DND-41 (cell line): ENCODE results near the gene MACROD2.
"Not testable (repeated sequence)": the region's sequence is repeated elsewhere in the genome, so short reads cannot be mapped to it uniquely, and the experiment has no call there.

Experiments
- ATAC-seq: fragments of 200-7000 bp; cut with Tn5 transposase; 3 replicates; pipeline ENCODE4 v1.9.1; 2021; ENCODE audit warnings: low read depth; ENCODE audit not compliant: insufficient read depth
- DNase-seq: peaks from one replicate; pipeline ENCODE4 v3.0.0-alpha.2; 2020
- H2AFZ ChIP-seq: 2 replicates; pipeline ENCODE4 v1.6.0; 2012; ENCODE audit warnings: low read depth, low read length
- H3K27ac ChIP-seq: 2 replicates; pipeline ENCODE4 v1.5.1; 2012; ENCODE audit warnings: low read length, inconsistent platforms
- H3K27me3 ChIP-seq: fragments of 200-600 bp; sonication (generic); 2 replicates; pipeline ENCODE4 v1.6.0; 2012; ENCODE audit warnings: low read length, mild to moderate bottlenecking, inconsistent platforms; ENCODE audit not compliant: insufficient read depth, poor library complexity
- H3K36me3 ChIP-seq: 2 replicates; pipeline ENCODE4 v1.5.1; 2012; ENCODE audit warnings: low read length, inconsistent platforms; ENCODE audit not compliant: insufficient read depth
- H3K4me1 ChIP-seq: 2 replicates; pipeline ENCODE4 v1.5.1; 2012; ENCODE audit warnings: mild to moderate bottlenecking, low read length; ENCODE audit not compliant: insufficient read depth
- H3K4me2 ChIP-seq: 2 replicates; pipeline ENCODE4 v1.6.0; 2012; ENCODE audit warnings: mild to moderate bottlenecking, moderate library complexity, low read length, inconsistent platforms; ENCODE audit not compliant: insufficient read depth
- H3K4me3 ChIP-seq, 2 experiments: fragments of 200-600 bp in 1 of 2; shearing (Covaris generic) in 1 of 2; 2 replicates each; pipeline ENCODE4 v1.5.1; 2012 to 2016; ENCODE audit warnings: inconsistent platforms in 2 of 2, low read length in 2 of 2, mild to moderate bottlenecking in 2 of 2, low read depth in 1 of 2, moderate library complexity in 1 of 2
- H3K79me2 ChIP-seq: 2 replicates; pipeline ENCODE4 v1.6.0; 2012; ENCODE audit warnings: low read length, inconsistent platforms; ENCODE audit not compliant: insufficient read depth
- H3K9ac ChIP-seq: 2 replicates; pipeline ENCODE4 v1.6.0; 2012; ENCODE audit warnings: low read depth, mild to moderate bottlenecking, inconsistent platforms, low read length, moderate library complexity
- H3K9me3 ChIP-seq: 2 replicates; pipeline ENCODE4 v1.5.1; 2012; ENCODE audit warnings: low read length, moderate library complexity, mild to moderate bottlenecking, inconsistent platforms; ENCODE audit not compliant: insufficient read depth, severe bottlenecking
- H4K20me1 ChIP-seq: 2 replicates; pipeline ENCODE4 v1.6.0; 2012; ENCODE audit warnings: low read length; ENCODE audit not compliant: insufficient read depth
- EZH2 ChIP-seq: IDR thresholded peaks from 3 replicates; pipeline ENCODE4 v1.6.1; 2012; ENCODE audit warnings: borderline replicate concordance, low read depth, mild to moderate bottlenecking, moderate library complexity, low read length, inconsistent platforms; ENCODE audit not compliant: severe bottlenecking
- TF ChIP-seq, protein P1 (sequence below): IDR thresholded peaks from 2 replicates; pipeline ENCODE4 v1.5.1; 2012; ENCODE audit warnings: borderline replicate concordance, low read length, moderate library complexity, mild to moderate bottlenecking; ENCODE audit not compliant: poor library complexity, severe bottlenecking; ENCODE audit errors: extremely low read depth

The MACROD2 gene

DNA sequence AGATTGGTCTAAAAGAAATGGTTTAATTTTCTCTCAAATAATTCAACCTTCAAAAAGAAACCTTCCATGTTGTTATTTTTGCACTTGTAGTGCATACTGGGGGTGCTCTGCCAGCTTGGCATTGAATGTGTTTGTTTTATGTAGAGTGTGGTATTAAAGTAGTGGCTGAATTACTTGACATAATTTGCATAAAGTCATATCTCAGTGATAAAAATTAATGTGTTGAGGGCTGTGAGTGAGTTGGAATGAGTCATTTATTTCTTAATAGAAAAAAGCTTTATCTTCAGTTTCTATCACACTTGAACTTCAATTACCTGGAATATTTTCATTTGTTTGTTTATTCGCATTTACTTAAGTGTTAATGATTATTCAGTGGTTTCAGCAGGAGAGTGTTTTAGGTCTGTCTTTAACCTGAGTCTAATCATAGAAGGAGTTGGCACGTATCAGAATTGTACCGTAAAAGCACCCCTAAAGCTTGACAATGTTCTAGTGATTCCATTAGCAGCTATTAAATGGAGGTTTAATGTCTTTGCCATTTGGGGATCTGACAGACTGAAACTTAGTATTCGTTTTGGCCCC, 1143.3 kb downstream of the MACROD2 start:
- H2AFZ ChIP-seq, result no peak overlapping the region
- no peak for TF ChIP-seq EZH2
- TF ChIP-seq, protein P1, sequence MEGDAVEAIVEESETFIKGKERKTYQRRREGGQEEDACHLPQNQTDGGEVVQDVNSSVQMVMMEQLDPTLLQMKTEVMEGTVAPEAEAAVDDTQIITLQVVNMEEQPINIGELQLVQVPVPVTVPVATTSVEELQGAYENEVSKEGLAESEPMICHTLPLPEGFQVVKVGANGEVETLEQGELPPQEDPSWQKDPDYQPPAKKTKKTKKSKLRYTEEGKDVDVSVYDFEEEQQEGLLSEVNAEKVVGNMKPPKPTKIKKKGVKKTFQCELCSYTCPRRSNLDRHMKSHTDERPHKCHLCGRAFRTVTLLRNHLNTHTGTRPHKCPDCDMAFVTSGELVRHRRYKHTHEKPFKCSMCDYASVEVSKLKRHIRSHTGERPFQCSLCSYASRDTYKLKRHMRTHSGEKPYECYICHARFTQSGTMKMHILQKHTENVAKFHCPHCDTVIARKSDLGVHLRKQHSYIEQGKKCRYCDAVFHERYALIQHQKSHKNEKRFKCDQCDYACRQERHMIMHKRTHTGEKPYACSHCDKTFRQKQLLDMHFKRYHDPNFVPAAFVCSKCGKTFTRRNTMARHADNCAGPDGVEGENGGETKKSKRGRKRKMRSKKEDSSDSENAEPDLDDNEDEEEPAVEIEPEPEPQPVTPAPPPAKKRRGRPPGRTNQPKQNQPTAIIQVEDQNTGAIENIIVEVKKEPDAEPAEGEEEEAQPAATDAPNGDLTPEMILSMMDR, result no peak
- H3K27ac ChIP-seq, result no peak overlapping the region
- H3K79me2 ChIP-seq, result no peaks in the 10 kb centered on the region
- H3K9me3 ChIP-seq, result no peaks in the 10 kb centered on the region
- DNase-seq (no peak), ATAC-seq (no peak)
- H4K20me1 ChIP-seq, result no peaks in the 10 kb centered on the region
- no peaks in the 10 kb centered on the region for H3K4me1 ChIP-seq
- no peak overlapping the region for H3K4me2 ChIP-seq
- no peak overlapping the region for H3K4me3 ChIP-seq
- H3K36me3 ChIP-seq, result no peaks in the 10 kb centered on the region
- H3K9ac ChIP-seq, result no peak overlapping the region
- no peaks in the 10 kb centered on the region for H3K27me3 ChIP-seq

DNA sequence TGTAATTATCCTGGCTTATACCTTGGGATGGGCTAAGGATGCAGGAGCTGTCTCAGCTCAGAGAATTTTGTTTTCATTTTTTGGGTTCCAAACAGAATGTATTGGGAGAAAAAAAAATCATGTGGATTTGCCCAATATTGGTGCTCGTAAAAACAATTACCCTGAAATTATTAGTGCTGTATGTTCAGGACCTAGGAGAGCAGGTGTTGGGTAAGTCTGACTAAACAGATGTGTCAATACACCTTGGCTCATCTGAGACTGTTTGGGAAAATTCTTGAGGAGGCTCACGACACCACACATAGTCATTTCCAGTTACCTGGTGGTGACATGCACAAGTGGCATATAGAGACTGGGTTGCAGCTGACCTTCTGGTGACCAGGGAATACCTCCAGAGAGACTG, 1144.2 kb downstream of the MACROD2 start:
- Histone ChIP-seq H3K36me3 (no peaks in the 10 kb centered on the region), H2AFZ (no peak overlapping the region), H3K9ac (no peak overlapping the region), H3K4me2 (no peak overlapping the region), H3K9me3 (no peaks in the 10 kb centered on the region), H3K4me3 (no peak overlapping the region), H3K4me1 (no peaks in the 10 kb centered on the region), H4K20me1 (no peaks in the 10 kb centered on the region), H3K79me2 (no peaks in the 10 kb centered on the region), H3K27me3 (no peaks in the 10 kb centered on the region), H3K27ac (no peak overlapping the region)
- TF ChIP-seq, protein P1, result no peak
- DNase-seq (no peak), ATAC-seq (no peak)

DNA sequence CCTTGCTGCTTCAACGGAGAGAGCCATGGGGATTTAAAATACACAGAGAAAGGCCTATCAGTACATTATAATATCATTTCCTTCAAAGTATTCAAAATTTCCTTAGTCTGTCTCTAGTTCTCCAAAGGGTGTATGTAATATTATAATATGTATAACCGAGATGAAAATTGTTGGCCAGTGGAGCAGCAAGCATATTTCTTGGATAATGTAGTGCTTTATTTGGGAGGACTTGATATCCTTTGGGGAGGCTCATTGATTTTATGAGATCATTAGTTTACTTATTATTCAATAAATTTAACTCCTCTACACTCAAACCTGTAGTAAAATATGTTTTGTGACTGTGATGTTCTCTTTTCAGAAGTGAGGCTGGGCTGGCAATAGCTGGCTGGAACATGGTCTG, 1145.0 kb downstream of the MACROD2 start:
- no peaks in the 10 kb centered on the region for H3K4me1 ChIP-seq
- H3K36me3 ChIP-seq, result no peaks in the 10 kb centered on the region
- H3K27ac ChIP-seq, result no peak overlapping the region
- ATAC-seq, result no peak
- H3K79me2 ChIP-seq, result no peaks in the 10 kb centered on the region
- H3K4me3 ChIP-seq, result no peak overlapping the region
- H3K9me3 ChIP-seq, result no peaks in the 10 kb centered on the region
- no peak for TF ChIP-seq EZH2
- TF ChIP-seq, protein P1, result no peak
- no peaks in the 10 kb centered on the region for H3K27me3 ChIP-seq
- no peak overlapping the region for H3K4me2 ChIP-seq
- no peak for DNase-seq
- no peak overlapping the region for H3K9ac ChIP-seq
- no peaks in the 10 kb centered on the region for H4K20me1 ChIP-seq
- no peak overlapping the region for H2AFZ ChIP-seq

DNA sequence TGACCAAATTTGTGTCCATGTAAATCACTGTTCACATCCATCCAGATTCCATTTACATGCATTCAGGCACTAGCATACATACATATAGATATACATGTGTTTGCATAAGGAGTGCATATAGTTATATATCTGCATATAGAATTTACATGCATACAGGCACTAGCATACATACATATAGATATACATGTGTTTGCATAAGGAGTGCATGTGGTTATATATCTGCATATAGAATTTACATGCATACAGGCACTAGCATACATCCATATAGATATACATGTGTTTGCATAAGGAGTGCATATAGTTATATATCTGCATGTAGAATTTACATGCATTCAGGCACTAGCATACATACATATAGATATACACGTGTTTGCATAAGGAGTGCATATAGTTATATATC, 1145.6 kb downstream of the MACROD2 start:
- not testable (repeated sequence) for ATAC-seq, H3K4me2 ChIP-seq

More for the DNA sequence above, 1145.6 kb downstream of the MACROD2 start:
- not testable (repeated sequence) for H3K4me1 ChIP-seq, H3K79me2 ChIP-seq, H3K4me3 ChIP-seq, H3K9me3 ChIP-seq, H3K9ac ChIP-seq, H2AFZ ChIP-seq, H3K27me3 ChIP-seq, H3K27ac ChIP-seq, DNase-seq, H4K20me1 ChIP-seq, H3K36me3 ChIP-seq
